Activated CD8-positive, alpha-beta T cell treated with anti-CD3 and anti-CD28 coated beads, Interleukin-2, amount 10 ng/mL, durations not matched to agents 7 days and 5 days (primary cell): ENCODE data around the gene CD82. TPM values are rescaled to one million over a fixed set of nuclear protein-coding genes. Genes with fewer than 3 reads are reported as not detected.

Experiments used
- ATAC-seq: fragments of 150-1000 bp; cut with Tn5 transposase; one replicate; pipeline ENCODE4 v1.10.0; 2021; ENCODE audit warnings: moderate library complexity
- CTCF ChIA-PET: fragments of 350-600 bp; sonication (Branson Sonifier 250); formaldehyde crosslinking; loops from one replicate; lab custom pipeline; 2021; ENCODE audit warnings: antibody characterized with exemption; lab: Charles Lee
- POLR2A ChIA-PET: fragments of 350-600 bp; sonication (Branson Sonifier 250); formaldehyde crosslinking; loops from one replicate; lab custom pipeline; 2021; ENCODE audit warnings: antibody characterized with exemption; lab: Charles Lee
- DNase-seq: peaks from one replicate; pipeline ENCODE4 v3.0.0-alpha.2; 2020
- H3K27ac Mint-ChIP-seq: one replicate; pipeline ENCODE4 v1.8.0; 2021; ENCODE audit warnings: mild to moderate bottlenecking, mixed read lengths
- H3K27me3 Mint-ChIP-seq: one replicate; pipeline ENCODE4 v1.8.0; 2021; ENCODE audit warnings: low read depth, mixed read lengths
- H3K36me3 Mint-ChIP-seq: one replicate; pipeline ENCODE4 v1.8.0; 2021; ENCODE audit warnings: low read depth, mixed read lengths
- H3K4me1 Mint-ChIP-seq: one replicate; pipeline ENCODE4 v1.8.0; 2021; ENCODE audit warnings: low read depth, mixed read lengths
- H3K4me3 Mint-ChIP-seq: one replicate; pipeline ENCODE4 v1.8.0; 2021; ENCODE audit warnings: mild to moderate bottlenecking, mixed read lengths
- H3K9me3 Mint-ChIP-seq: one replicate; pipeline ENCODE4 v1.8.0; 2022; ENCODE audit warnings: mixed read lengths; ENCODE audit not compliant: insufficient read depth
- total RNA-seq, 2 experiments: library from RNA; stranded (reverse); gene quantifications; one replicate each; pipeline ENCODE4 v1.2.3, GENCODE V29; 2021

CD82 gene
- total RNA-seq, 2 experiments from 2014 or later: 68.2 to 72.9 TPM

DNA sequence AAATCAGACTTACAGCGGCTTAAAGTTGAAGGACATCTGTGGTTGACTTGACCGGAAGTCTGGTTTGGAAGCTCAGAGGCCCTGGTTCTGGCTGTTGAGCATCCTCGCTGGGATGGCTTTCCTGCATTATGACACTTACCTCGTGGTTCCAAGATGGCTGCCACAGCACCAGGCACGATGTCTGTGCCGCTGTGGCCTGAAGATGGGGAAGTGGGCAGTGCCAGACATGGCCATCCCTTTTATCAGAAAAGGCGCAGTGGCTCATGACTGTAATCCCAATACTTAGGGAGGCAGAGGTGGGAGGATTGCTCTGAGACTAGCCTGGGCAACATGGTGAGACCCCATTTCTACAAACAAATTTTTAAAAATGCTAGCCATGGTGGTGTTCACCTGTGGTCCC, 40.5 kb downstream of the CD82 start:
- no peaks in the 10 kb centered on the region for H3K9me3 Mint-ChIP-seq
- peaks cover 55% of the 10 kb centered on the region for H3K36me3 Mint-ChIP-seq
- CTCF ChIA-PET: no interaction called here

GRCh38 chr11:44606472-44606871, 41.0 kb downstream of the CD82 start:
- peaks cover 55% of the 10 kb centered on the region for H3K36me3 Mint-ChIP-seq
- no peaks in the 10 kb centered on the region for H3K27me3 Mint-ChIP-seq
- ChIA-PET CTCF (interaction anchor here (0.7 to 1.6 kb wide), 2 partner anchors 10 to 49 kb away, joined by 4 to 7 read pairs; no protein-coding TSS in a partner anchor), POLR2A (interaction anchor here (1.0 kb wide), 1 partner anchor 10 kb away, joined by 3 read pairs; no protein-coding TSS in a partner anchor)
- ATAC-seq (no peak), DNase-seq (no peak)
- no peaks in the 10 kb centered on the region for H3K9me3 Mint-ChIP-seq
- H3K4me3 Mint-ChIP-seq: no peak overlapping the region
- H3K27ac Mint-ChIP-seq: peak overlapping the region; percentile 48
- peaks cover 49% of the 10 kb centered on the region for H3K4me1 Mint-ChIP-seq

More for the DNA sequence above, 40.5 kb downstream of the CD82 start:
- H3K4me3 Mint-ChIP-seq: no peak overlapping the region
- H3K27me3 Mint-ChIP-seq: no peaks in the 10 kb centered on the region
- ATAC-seq: no peak
- no peak overlapping the region for H3K27ac Mint-ChIP-seq
- peaks cover 44% of the 10 kb centered on the region for H3K4me1 Mint-ChIP-seq
- DNase-seq: no peak
- POLR2A ChIA-PET: no interaction called here

DNA sequence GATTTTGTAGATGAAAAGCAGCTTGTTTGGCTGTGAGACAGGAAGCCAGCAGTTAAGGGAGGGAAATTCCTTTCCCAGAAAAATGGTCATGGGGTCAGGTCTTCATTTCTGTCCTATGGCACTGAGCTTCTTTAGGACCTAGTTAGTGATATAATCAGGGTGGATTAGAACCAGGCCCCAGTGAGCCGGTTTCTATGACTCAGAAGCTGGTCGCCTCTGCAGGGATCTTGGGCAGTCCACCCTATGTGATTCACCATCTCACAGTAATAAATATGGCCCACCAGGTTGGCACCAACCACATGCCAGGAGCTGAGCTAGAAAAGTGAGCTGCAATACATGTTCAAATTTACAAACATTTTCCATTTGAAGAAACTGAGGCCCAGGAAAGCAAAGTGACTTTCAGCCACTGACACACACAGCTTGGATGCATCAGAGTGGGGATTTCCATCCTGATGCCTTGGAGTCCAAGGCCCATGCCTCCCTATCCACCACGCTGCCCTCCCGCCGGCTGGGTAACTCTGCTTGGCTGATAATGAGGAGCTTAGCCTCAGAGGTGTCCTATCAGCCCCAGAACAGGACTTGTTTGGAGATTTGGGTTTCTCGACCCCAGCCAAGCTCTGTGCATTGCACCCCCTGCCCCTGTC, 42.0 kb downstream of the CD82 start:
- ChIA-PET CTCF (interaction anchor here (0.7 to 1.6 kb wide), 6 partner anchors 10 to 304 kb away, joined by 3 to 7 read pairs (median 4); no protein-coding TSS in a partner anchor), POLR2A (interaction anchor here (0.7 to 1.3 kb wide), 3 partner anchors 11 to 39 kb away, joined by 3 to 4 read pairs (median 3); no protein-coding TSS in a partner anchor)
- DNase-seq (no peak), ATAC-seq (no peak)
- no peaks in the 10 kb centered on the region for H3K27me3 Mint-ChIP-seq
- H3K27ac Mint-ChIP-seq: peak overlapping the region; percentile 77
- no peaks in the 10 kb centered on the region for H3K9me3 Mint-ChIP-seq
- H3K4me1 Mint-ChIP-seq: peaks cover 58% of the 10 kb centered on the region
- no peak overlapping the region for H3K4me3 Mint-ChIP-seq
- peaks cover 58% of the 10 kb centered on the region for H3K36me3 Mint-ChIP-seq

DNA sequence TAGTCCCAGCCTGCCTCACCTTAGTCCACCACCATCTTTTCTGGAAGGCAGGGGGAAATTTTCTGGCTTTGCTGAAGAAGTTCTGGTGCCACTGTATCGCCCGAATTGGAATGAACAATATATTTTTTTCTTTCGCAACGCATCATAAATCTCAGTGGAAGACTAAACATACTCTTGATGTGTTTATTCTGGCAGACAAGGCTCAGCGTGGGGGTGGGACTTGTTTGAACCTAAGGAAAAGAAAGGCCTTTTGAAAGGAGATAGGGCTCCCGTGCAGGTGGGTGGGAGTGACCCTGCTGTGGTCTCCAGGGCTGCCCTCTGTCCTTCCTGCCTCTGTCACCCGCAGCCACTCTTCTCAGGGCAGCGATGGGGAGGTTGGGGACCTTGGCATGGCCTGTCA, 42.5 kb downstream of the CD82 start:
- DNase-seq (no peak), ATAC-seq (no peak)
- Mint-ChIP-seq H3K9me3 (no peaks in the 10 kb centered on the region), H3K36me3 (peaks cover 58% of the 10 kb centered on the region), H3K4me3 (no peak overlapping the region), H3K27ac (peak overlapping the region; percentile 86), H3K4me1 (peaks cover 63% of the 10 kb centered on the region), H3K27me3 (no peaks in the 10 kb centered on the region)
- ChIA-PET CTCF (interaction anchor here (1.4 to 1.6 kb wide), 3 partner anchors 9 to 34 kb away, joined by 4 to 7 read pairs (median 5); no protein-coding TSS in a partner anchor), POLR2A (interaction anchor here (0.7 to 1.3 kb wide), 2 partner anchors 20 to 39 kb away, joined by 3 to 4 read pairs; no protein-coding TSS in a partner anchor)

DNA sequence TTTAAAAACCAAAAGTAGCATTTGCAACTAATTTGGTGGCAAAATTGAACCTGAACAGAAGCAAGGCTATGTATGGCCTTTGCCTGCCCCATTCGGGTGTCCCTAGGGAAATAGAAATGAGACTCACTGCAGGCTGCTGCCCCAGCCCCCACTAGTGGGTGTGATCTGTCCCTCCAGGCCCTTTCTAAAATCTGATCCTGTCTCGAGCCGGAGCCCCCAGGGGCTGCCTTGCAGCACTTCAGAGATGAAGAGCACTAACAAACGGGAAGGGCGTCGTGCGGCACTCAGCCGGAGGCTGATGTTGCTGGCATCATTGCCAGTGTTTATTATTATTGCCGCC, 43.2 kb downstream of the CD82 start:
- H3K4me1 Mint-ChIP-seq: peaks cover 68% of the 10 kb centered on the region
- H3K27ac Mint-ChIP-seq: peak overlapping the region; percentile 86
- ChIA-PET CTCF (interaction anchor here (3.7 to 10.6 kb wide), 3 partner anchors 35 to 50 kb away, joined by 18 to 334 read pairs (median 25); no protein-coding TSS in a partner anchor), POLR2A (no interaction called here)
- H3K27me3 Mint-ChIP-seq: no peaks in the 10 kb centered on the region
- H3K9me3 Mint-ChIP-seq: no peaks in the 10 kb centered on the region
- H3K36me3 Mint-ChIP-seq: peaks cover 54% of the 10 kb centered on the region
- H3K4me3 Mint-ChIP-seq: peak overlapping the region; percentile 23
- no peak for ATAC-seq
- DNase-seq: no peak

- ChIA-PET POLR2A (no interaction called here), CTCF (interaction anchor here (1.2 to 10.6 kb wide), 4 partner anchors 12 to 51 kb away, joined by 3 to 334 read pairs (median 22); no protein-coding TSS in a partner anchor)
- ATAC-seq (peak; percentile 40), DNase-seq (peak; percentile 48)
- peaks cover 49% of the 10 kb centered on the region for H3K36me3 Mint-ChIP-seq
- no peaks in the 10 kb centered on the region for H3K9me3 Mint-ChIP-seq
- H3K27ac Mint-ChIP-seq: peak overlapping the region; percentile 86
- no peaks in the 10 kb centered on the region for H3K27me3 Mint-ChIP-seq
- peak overlapping the region; percentile 6 for H3K4me3 Mint-ChIP-seq
- peaks cover 73% of the 10 kb centered on the region for H3K4me1 Mint-ChIP-seq
These were observed 43.7 kb downstream of the CD82 start for GRCh38 chr11:44608991-44609782.

GRCh38 chr11:44609783-44610155, 44.3 kb downstream of the CD82 start:
- ATAC-seq (no peak), DNase-seq (no peak)
- no peaks in the 10 kb centered on the region for H3K9me3 Mint-ChIP-seq
- peaks cover 78% of the 10 kb centered on the region for H3K4me1 Mint-ChIP-seq
- peak overlapping the region; percentile 6 for H3K4me3 Mint-ChIP-seq
- peak overlapping the region; percentile 86 for H3K27ac Mint-ChIP-seq
- CTCF ChIA-PET: interaction anchor here (1.2 to 10.6 kb wide), 5 partner anchors 13 to 52 kb away, joined by 3 to 334 read pairs (median 25); partner anchors contain the start of gene CD82
- no peaks in the 10 kb centered on the region for H3K27me3 Mint-ChIP-seq
- POLR2A ChIA-PET: no interaction called here
- H3K36me3 Mint-ChIP-seq: peaks cover 49% of the 10 kb centered on the region

- Mint-ChIP-seq H3K27me3 (no peaks in the 10 kb centered on the region), H3K27ac (peak overlapping the region; percentile 86), H3K36me3 (peaks cover 51% of the 10 kb centered on the region), H3K4me1 (peaks cover 82% of the 10 kb centered on the region), H3K4me3 (no peak overlapping the region), H3K9me3 (no peaks in the 10 kb centered on the region)
- CTCF ChIA-PET: interaction anchor here (1.2 to 10.6 kb wide), 9 partner anchors 11 to 301 kb away, joined by 3 to 334 read pairs (median 12); partner anchors contain the start of gene CD82
- no peak for DNase-seq
- POLR2A ChIA-PET: interaction anchor here (2.0 kb wide), 1 partner anchor 32 kb away, joined by 10 read pairs; no protein-coding TSS in a partner anchor
- no peak for ATAC-seq
These were observed 44.9 kb downstream of the CD82 start for GRCh38 chr11:44610186-44610955.

DNA sequence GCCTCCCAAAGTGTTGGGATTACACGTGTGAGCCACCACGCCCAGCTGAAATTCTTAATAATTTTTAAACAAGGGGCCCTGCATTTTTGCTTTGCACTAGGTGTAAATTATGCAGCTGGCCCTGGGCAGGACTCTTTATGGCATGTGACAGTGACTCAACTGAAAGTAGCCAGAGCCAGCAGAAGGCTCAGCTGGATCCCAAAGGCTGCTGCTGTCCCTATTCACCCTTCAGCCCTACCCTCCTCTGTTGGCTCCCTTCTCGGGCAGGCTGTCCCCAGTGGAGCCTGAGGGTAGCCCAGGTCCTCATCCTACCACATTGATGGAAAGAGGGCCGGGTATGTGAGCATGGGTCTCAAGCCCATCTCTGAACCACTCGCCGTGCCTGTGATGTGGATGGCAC, 45.6 kb downstream of the CD82 start:
- H3K4me1 Mint-ChIP-seq: peaks cover 83% of the 10 kb centered on the region
- H3K4me3 Mint-ChIP-seq: no peak overlapping the region
- peak overlapping the region; percentile 86 for H3K27ac Mint-ChIP-seq
- ATAC-seq (peak; percentile 7), DNase-seq (no peak)
- no peaks in the 10 kb centered on the region for H3K9me3 Mint-ChIP-seq
- H3K27me3 Mint-ChIP-seq: no peaks in the 10 kb centered on the region
- ChIA-PET CTCF (interaction anchor here (1.2 to 10.6 kb wide), 11 partner anchors 10 to 300 kb away, joined by 3 to 334 read pairs (median 11); partner anchors contain the start of gene CD82), POLR2A (interaction anchor here (0.9 to 2.0 kb wide), 4 partner anchors 15 to 51 kb away, joined by 3 to 11 read pairs (median 10); no protein-coding TSS in a partner anchor)
- peaks cover 49% of the 10 kb centered on the region for H3K36me3 Mint-ChIP-seq

GRCh38 chr11:44611687-44612434, 46.4 kb downstream of the CD82 start:
- no peaks in the 10 kb centered on the region for H3K27me3 Mint-ChIP-seq
- peaks cover 45% of the 10 kb centered on the region for H3K36me3 Mint-ChIP-seq
- H3K4me3 Mint-ChIP-seq: no peak overlapping the region
- H3K4me1 Mint-ChIP-seq: peaks cover 79% of the 10 kb centered on the region
- ChIA-PET POLR2A (interaction anchor here (0.8 to 2.0 kb wide), 9 partner anchors 12 to 1280 kb away, joined by 3 to 11 read pairs (median 4); partner anchors contain the start of gene CD82), CTCF (interaction anchor here (0.6 to 10.6 kb wide), 18 partner anchors 9 to 502 kb away, joined by 3 to 334 read pairs (median 6); partner anchors contain the start of gene CD82)
- H3K9me3 Mint-ChIP-seq: no peaks in the 10 kb centered on the region
- ATAC-seq (peak; percentile 76), DNase-seq (peak; percentile 84)
- H3K27ac Mint-ChIP-seq: peak overlapping the region; percentile 77
